K562 (cell line): Measurements from ENCODE around the gene CTDSP1. TPM values are rescaled to one million over a fixed set of nuclear protein-coding genes. Genes with fewer than 3 reads are reported as not detected.
A peak's percentile ranks its signal among the peaks of the same experiment; 100 is the strongest.

ENCODE experiments used
- BACH1 ChIP-seq: fragments of 200-800 bp; sonication (Bioruptor generic); IDR thresholded peaks from 2 replicates; pipeline ENCODE4 v1.6.1; 2016; ENCODE audit warnings: missing genetic modification characterization, missing compliant biosample characterization
- BCOR ChIP-seq: fragments of 450-650 bp; IDR thresholded peaks from 2 replicates; pipeline ENCODE4 v1.6.1; 2016
- CAMTA2 ChIP-seq: fragments of 250-450 bp; sonication (Bioruptor Pico); conservative IDR thresholded peaks from 2 replicates; pipeline ENCODE4 v1.5.1; 2022
- DACH1 ChIP-seq: fragments of 450-650 bp; IDR thresholded peaks from 2 replicates; pipeline ENCODE4 v1.6.1; 2018; ENCODE audit not compliant: partially characterized antibody
- ESRRA ChIP-seq: fragments of 450-650 bp; IDR thresholded peaks from 2 replicates; pipeline ENCODE4 v1.6.1; 2014; ENCODE audit warnings: low read depth, mild to moderate bottlenecking, moderate library complexity, borderline replicate concordance
- FOXJ3 ChIP-seq: sonication (generic); formaldehyde crosslinking; IDR thresholded peaks from 2 replicates; pipeline ENCODE4 v1.4.0; 2020; ENCODE audit warnings: mild to moderate bottlenecking, missing genetic modification reagents
- HNRNPH1 ChIP-seq: fragments of 200-400 bp; formaldehyde crosslinking; optimal IDR thresholded peaks from 2 replicates; pipeline ENCODE3; 2017; ENCODE audit warnings: low read depth, mild to moderate bottlenecking, low read length, moderate library complexity
- IRF1 ChIP-seq: sonication (generic); formaldehyde crosslinking; IDR thresholded peaks from 2 replicates; pipeline ENCODE4 v1.8.0; 2022; ENCODE audit warnings: missing genetic modification reagents, mild to moderate bottlenecking, borderline replicate concordance
- JUNB ChIP-seq: fragments of 450-650 bp; formaldehyde crosslinking; conservative IDR thresholded peaks from 2 replicates; pipeline ENCODE4 v1.4.0; 2020; ENCODE audit warnings: mild to moderate bottlenecking
- JUND ChIP-seq, 2 experiments: IDR thresholded peaks; 2 replicates in 1 of 2; 3 replicates in 1 of 2; pipeline ENCODE4 v1.6.1; 2011; ENCODE audit warnings: borderline replicate concordance in 2 of 2, low read depth in 2 of 2, low read length in 2 of 2, improper control_type of control experiment in 1 of 2, missing biosample characterization in 1 of 2, missing genetic modification characterization in 1 of 2, missing genetic modification reagents in 1 of 2
- L3MBTL2 ChIP-seq: fragments of 450-650 bp; IDR thresholded peaks from 2 replicates; pipeline ENCODE4 v1.6.1; 2016; ENCODE audit warnings: mild to moderate bottlenecking, moderate library complexity
- MAFK ChIP-seq: IDR thresholded peaks from 2 replicates; pipeline ENCODE4 v1.6.1; 2011; ENCODE audit warnings: low read length, improper control_type of control experiment
- NCOA4 ChIP-seq: fragments of 450-650 bp; IDR thresholded peaks from 2 replicates; pipeline ENCODE4 v1.6.1; 2018; ENCODE audit warnings: mild to moderate bottlenecking; ENCODE audit not compliant: partially characterized antibody
- POLR2G ChIP-seq: fragments of 200-400 bp; formaldehyde crosslinking; IDR thresholded peaks from 2 replicates; pipeline ENCODE4 v1.6.1; 2017; ENCODE audit warnings: low read depth, mild to moderate bottlenecking, antibody characterized with exemption, low read length, moderate library complexity
- POLR3G ChIP-seq: IDR thresholded peaks from 2 replicates; pipeline ENCODE4 v1.6.1; 2011; ENCODE audit not compliant: insufficient read length, insufficient replicate concordance; ENCODE audit errors: extremely low read depth
- RCOR1 ChIP-seq, 2 experiments: IDR thresholded peaks; 2 replicates each; pipeline ENCODE4 v1.6.1; 2012; ENCODE audit warnings: low read depth in 2 of 2, low read length in 2 of 2, borderline replicate concordance in 1 of 2, improper control_type of control experiment in 1 of 2
- RUNX1 ChIP-seq: sonication (generic); IDR thresholded peaks from 2 replicates; pipeline ENCODE4 v1.6.1; 2016; ENCODE audit warnings: antibody characterized with exemption, low read depth
- TRIM24 ChIP-seq, 2 experiments: fragments of 450-650 bp; IDR thresholded peaks; 2 replicates each; pipeline ENCODE4 v1.6.1; 2016
- ZBTB34 ChIP-seq: fragments of 250-450 bp; sonication (Bioruptor Pico); IDR thresholded peaks from 2 replicates; pipeline ENCODE4 v1.8.0; 2021; ENCODE audit warnings: mild to moderate bottlenecking, moderate library complexity
- ZKSCAN1 ChIP-seq: fragments of 150-350 bp; IDR thresholded peaks from 2 replicates; pipeline ENCODE4 v1.6.1; 2016; ENCODE audit warnings: low read depth, low read length
- polyA plus RNA-seq, 8 experiments: library from polyadenylated mRNA; depleted of rRNA in 4 of 8; stranded (reverse) in 5 of 8; unstranded in 3 of 8; fragments of >200 nt; fragmentation: Nextera tagmentation in 2 of 8; fragmentation: Illumina TruSeq in 1 of 8; extraction: Ambion mirVana in 2 of 8; extraction: Trizol in 1 of 8; gene quantifications; 2 replicates each; pipeline versions ENCODE4 v1.2.1 to v1.2.3, GENCODE V29; 2011 to 2014; ENCODE audit warnings: inconsistent platforms in 1 of 8, missing spikeins in 1 of 8
- total RNA-seq, 7 experiments: library from RNA; depleted of rRNA in 6 of 7; stranded (reverse); fragments of >200 nt in 6 of 7; fragmentation: Illumina TruSeq in 2 of 7; extraction: Trizol in 2 of 7; gene quantifications; 2 replicates each; pipeline versions ENCODE4 v1.2.1 to v1.2.3, GENCODE V29; 2011 to 2021; ENCODE audit warnings: low replicate concordance in 1 of 7
- TF ChIP-seq, protein P1 (sequence below): sonication (generic); IDR thresholded peaks from 2 replicates; pipeline ENCODE4 v1.6.1; 2016
- TF ChIP-seq, protein P2 (sequence below): fragments of 450-650 bp; formaldehyde crosslinking; IDR thresholded peaks from 2 replicates; pipeline ENCODE4 v1.4.0; 2020; ENCODE audit warnings: mild to moderate bottlenecking, mixed read lengths
- TF ChIP-seq, protein P3 (sequence below): fragments of 250-450 bp; sonication (Bioruptor Pico); IDR thresholded peaks from 2 replicates; pipeline ENCODE4 v1.5.0; 2021

The CTDSP1 gene
- total and polyA plus RNA-seq, 9 of the 15 experiments (the other 6 are each of a cell fraction or from before 2014, with no cell fraction given): 2.4 to 74.8 (median 45.8) TPM

- TF ChIP-seq, protein P1, sequence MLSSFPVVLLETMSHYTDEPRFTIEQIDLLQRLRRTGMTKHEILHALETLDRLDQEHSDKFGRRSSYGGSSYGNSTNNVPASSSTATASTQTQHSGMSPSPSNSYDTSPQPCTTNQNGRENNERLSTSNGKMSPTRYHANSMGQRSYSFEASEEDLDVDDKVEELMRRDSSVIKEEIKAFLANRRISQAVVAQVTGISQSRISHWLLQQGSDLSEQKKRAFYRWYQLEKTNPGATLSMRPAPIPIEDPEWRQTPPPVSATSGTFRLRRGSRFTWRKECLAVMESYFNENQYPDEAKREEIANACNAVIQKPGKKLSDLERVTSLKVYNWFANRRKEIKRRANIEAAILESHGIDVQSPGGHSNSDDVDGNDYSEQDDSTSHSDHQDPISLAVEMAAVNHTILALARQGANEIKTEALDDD: no peak
- TF ChIP-seq RUNX1: no peak
- peak; percentile 68 for TF ChIP-seq JUND (IDR thresholded peaks at IDR 0.05; ENCODE audit: borderline replicate concordance, low read depth, low read length)
- TF ChIP-seq JUND (tag; IDR thresholded peaks at IDR 0.05; ENCODE audit: borderline replicate concordance, low read depth, low read length): no peak; the same call in 2 of the 3 replicates
- TF ChIP-seq, protein P2, sequence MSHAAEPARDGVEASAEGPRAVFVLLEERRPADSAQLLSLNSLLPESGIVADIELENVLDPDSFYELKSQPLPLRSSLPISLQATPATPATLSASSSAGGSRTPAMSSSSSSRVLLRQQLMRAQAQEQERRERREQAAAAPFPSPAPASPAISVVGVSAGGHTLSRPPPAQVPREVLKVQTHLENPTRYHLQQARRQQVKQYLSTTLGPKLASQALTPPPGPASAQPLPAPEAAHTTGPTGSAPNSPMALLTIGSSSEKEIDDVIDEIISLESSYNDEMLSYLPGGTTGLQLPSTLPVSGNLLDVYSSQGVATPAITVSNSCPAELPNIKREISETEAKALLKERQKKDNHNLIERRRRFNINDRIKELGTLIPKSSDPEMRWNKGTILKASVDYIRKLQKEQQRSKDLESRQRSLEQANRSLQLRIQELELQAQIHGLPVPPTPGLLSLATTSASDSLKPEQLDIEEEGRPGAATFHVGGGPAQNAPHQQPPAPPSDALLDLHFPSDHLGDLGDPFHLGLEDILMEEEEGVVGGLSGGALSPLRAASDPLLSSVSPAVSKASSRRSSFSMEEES (CRISPR knock-in tag): no peak
- no peak for TF ChIP-seq IRF1
- no peak for TF ChIP-seq JUNB (CRISPR knock-in tag)
- peak; percentile 57; the same call in 1 of the 2 replicates for TF ChIP-seq ZKSCAN1
- TF ChIP-seq DACH1: no peak
- no peak for TF ChIP-seq ZBTB34 (CRISPR knock-in tag)
- TF ChIP-seq, protein P3, sequence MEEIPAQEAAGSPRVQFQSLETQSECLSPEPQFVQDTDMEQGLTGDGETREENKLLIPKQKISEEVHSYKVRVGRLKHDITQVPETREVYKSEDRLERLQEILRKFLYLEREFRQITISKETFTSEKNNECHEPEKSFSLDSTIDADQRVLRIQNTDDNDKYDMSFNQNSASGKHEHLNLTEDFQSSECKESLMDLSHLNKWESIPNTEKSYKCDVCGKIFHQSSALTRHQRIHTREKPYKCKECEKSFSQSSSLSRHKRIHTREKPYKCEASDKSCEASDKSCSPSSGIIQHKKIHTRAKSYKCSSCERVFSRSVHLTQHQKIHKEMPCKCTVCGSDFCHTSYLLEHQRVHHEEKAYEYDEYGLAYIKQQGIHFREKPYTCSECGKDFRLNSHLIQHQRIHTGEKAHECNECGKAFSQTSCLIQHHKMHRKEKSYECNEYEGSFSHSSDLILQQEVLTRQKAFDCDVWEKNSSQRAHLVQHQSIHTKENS (CRISPR knock-in tag): no peak
- TF ChIP-seq BACH1 (tag): no peak
- TF ChIP-seq POLR3G: no peak
- peak in 1 of 2 experiments; percentile 31; a peak in 1 of 4 replicates for TF ChIP-seq RCOR1 (IDR thresholded peaks at IDR 0.05; ENCODE audit: borderline replicate concordance in 1 of 2, low read depth in 2 of 2, low read length in 2 of 2)
- TF ChIP-seq HNRNPH1: no peak
- TF ChIP-seq ESRRA: peak; percentile 45; the same call in 1 of the 2 replicates
- no peak for TF ChIP-seq MAFK
- TF ChIP-seq L3MBTL2: peak; percentile 82
- no peak for TF ChIP-seq TRIM24 (IDR thresholded peaks at IDR 0.05)
- TF ChIP-seq BCOR: no peak
- TF ChIP-seq NCOA4: no peak
- TF ChIP-seq FOXJ3 (CRISPR knock-in tag): no peak
- no peak for TF ChIP-seq CAMTA2
- peak; percentile 72 for TF ChIP-seq POLR2G
Observed at GRCh38 chr2:218399391-218400166, at the start of gene CTDSP1 (continued).
